Endothelial cell of umbilical vein (primary cell): ENCODE data around the gene LRSAM1.

Source experiments
- CTCF ChIP-seq, 2 donors: IDR thresholded peaks; 1 replicate in 1 of 2; 2 replicates in 1 of 2; pipeline ENCODE4 v1.5.1; 2011; ENCODE audit warnings: low read length in 2 of 2, mild to moderate bottlenecking in 2 of 2, moderate library complexity in 2 of 2, control low read depth in 1 of 2, inconsistent platforms in 1 of 2, low read depth in 1 of 2; ENCODE audit not compliant: insufficient read depth in 1 of 2; ENCODE audit errors: extremely low read depth in 1 of 2
- JUN ChIP-seq: IDR thresholded peaks from 2 replicates; pipeline ENCODE4 v1.6.1; 2011; ENCODE audit warnings: borderline replicate concordance, low read depth; ENCODE audit not compliant: insufficient read length, insufficient read depth
- POLR2AphosphoS5 ChIP-seq: IDR thresholded peaks from 2 replicates; pipeline ENCODE4 v1.6.1; 2012; ENCODE audit warnings: low read depth, mild to moderate bottlenecking, control low read depth, low read length, moderate library complexity; ENCODE audit not compliant: insufficient read depth

GRCh38 chr9:127488946-127489345, 37.6 kb downstream of the LRSAM1 start:
- TF ChIP-seq POLR2AphosphoS5 (no peak), CTCF (IDR thresholded peaks at IDR 0.05; ENCODE audit: extremely low read depth in 1 of 2, insufficient read depth in 1 of 2, low read depth in 1 of 2, low read length in 2 of 2) (no peak), JUN (no peak)
